DOHH2 (cell line): Measurements from ENCODE around the gene ACER3.
"Not testable (repeated sequence)": the region's sequence is repeated elsewhere in the genome, so short reads cannot be mapped to it uniquely, and the experiment has no call there.

Experiments
- H3F3A ChIP-seq: fragments of 200-600 bp; sonication (generic), shearing (Covaris generic); 2 replicates; pipeline ENCODE4 v1.6.0; 2016; ENCODE audit warnings: antibody characterized with exemption, mild to moderate bottlenecking; ENCODE audit not compliant: control insufficient read depth, insufficient read depth
- H3K27ac ChIP-seq: fragments of 200-600 bp; sonication (generic); 2 replicates; pipeline ENCODE4 v1.5.1; 2014; ENCODE audit warnings: low read depth, mild to moderate bottlenecking, low read length, moderate library complexity
- H3K27me3 ChIP-seq: fragments of 200-600 bp; sonication (generic); 2 replicates; pipeline ENCODE4 v1.6.1; 2014; ENCODE audit warnings: mild to moderate bottlenecking, low read length, mixed read lengths; ENCODE audit not compliant: control insufficient read depth
- H3K36me3 ChIP-seq: fragments of 200-600 bp; sonication (generic); 2 replicates; pipeline ENCODE4 v1.6.1; 2014; ENCODE audit warnings: mild to moderate bottlenecking, low read length, moderate library complexity, mixed read lengths; ENCODE audit not compliant: control insufficient read depth
- H3K4me1 ChIP-seq: fragments of 200-600 bp; sonication (generic); 2 replicates; pipeline ENCODE4 v1.6.1; 2014; ENCODE audit warnings: mild to moderate bottlenecking, low read length, mixed read lengths; ENCODE audit not compliant: control insufficient read depth
- H3K4me2 ChIP-seq: fragments of 200-600 bp; sonication (generic); 2 replicates; pipeline ENCODE4 v1.6.0; 2014; ENCODE audit warnings: mild to moderate bottlenecking, low read length, moderate library complexity
- H3K4me3 ChIP-seq: fragments of 200-600 bp; sonication (generic); 2 replicates; pipeline ENCODE4 v1.5.1; 2014; ENCODE audit warnings: mild to moderate bottlenecking, low read length, mixed read lengths
- H3K79me2 ChIP-seq: fragments of 200-600 bp; sonication (generic); 2 replicates; pipeline ENCODE4 v1.6.1; 2014; ENCODE audit warnings: mild to moderate bottlenecking, low read length, mixed read lengths; ENCODE audit not compliant: control insufficient read depth
- H3K9me2 ChIP-seq: fragments of 200-600 bp; sonication (generic); replicated peaks from 2 replicates; pipeline ENCODE4 v1.6.1; 2014; ENCODE audit warnings: mild to moderate bottlenecking, low read length, mixed read lengths; ENCODE audit not compliant: control insufficient read depth
- H3K9me3 ChIP-seq: fragments of 200-600 bp; sonication (generic); 2 replicates; pipeline ENCODE4 v1.6.1; 2014; ENCODE audit warnings: antibody characterized with exemption, low read length, mixed read lengths; ENCODE audit not compliant: control insufficient read depth, insufficient read depth
- H4K20me1 ChIP-seq: fragments of 200-600 bp; sonication (generic); 2 replicates; pipeline ENCODE4 v1.6.0; 2014; ENCODE audit warnings: low read depth, mild to moderate bottlenecking, antibody characterized with exemption, low read length, moderate library complexity; ENCODE audit not compliant: control insufficient read depth, insufficient read depth
- EZH2phosphoT487 ChIP-seq: fragments of 200-600 bp; sonication (generic); IDR thresholded peaks from 2 replicates; pipeline ENCODE4 v1.6.1; 2017; ENCODE audit warnings: borderline replicate concordance, mild to moderate bottlenecking, antibody characterized with exemption, low read length, moderate library complexity, mixed read lengths
- TF ChIP-seq, protein P1 (sequence below): fragments of 200-600 bp; sonication (generic); IDR thresholded peaks from one replicate; pipeline ENCODE4 v1.5.1; 2014; ENCODE audit warnings: antibody characterized with exemption, mild to moderate bottlenecking, low read depth, low read length; ENCODE audit not compliant: poor library complexity, severe bottlenecking

The ACER3 gene

DNA sequence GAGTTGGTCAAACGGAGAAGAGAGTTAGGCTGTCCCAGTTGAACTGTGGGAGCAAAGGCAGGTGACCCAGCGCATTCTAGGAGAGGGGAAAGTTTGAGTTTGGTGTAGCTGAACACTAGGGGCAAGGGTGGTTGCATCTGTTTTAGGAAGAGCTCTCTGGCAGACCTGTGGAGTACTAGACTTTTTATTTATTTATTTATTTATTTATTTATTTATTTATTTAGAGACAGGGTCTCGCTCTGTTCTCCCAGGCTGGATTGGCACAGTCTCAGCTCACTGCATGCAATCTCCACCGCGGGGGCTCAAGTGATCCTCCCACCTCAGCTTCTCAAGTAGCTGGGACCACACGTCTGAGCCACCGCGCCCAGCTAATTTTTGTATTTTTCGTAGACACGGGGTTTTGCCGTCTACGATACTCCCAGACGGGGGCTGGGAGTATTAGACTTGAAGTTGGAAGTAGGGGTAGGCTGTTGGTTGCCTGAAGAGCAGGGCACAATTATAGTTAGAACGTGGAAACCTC, 950 bp upstream of the ACER3 start:
- H3K27me3 ChIP-seq, result no peaks in the 10 kb centered on the region
- H3K4me1 ChIP-seq, result peaks cover 42% of the 10 kb centered on the region
- H3K4me3 ChIP-seq, result peak overlapping the region; percentile 97
- peak overlapping the region; percentile 66 for H3K4me2 ChIP-seq
- H3F3A ChIP-seq, result peaks cover 7% of the 10 kb centered on the region; the same call in 1 of the 2 replicates
- H3K36me3 ChIP-seq, result 0 out of 2 replicates have a peak, but pooled peaks cover 4% of the 10 kb centered on the region
- no peaks in the 10 kb centered on the region for H4K20me1 ChIP-seq
- TF ChIP-seq, protein P1, sequence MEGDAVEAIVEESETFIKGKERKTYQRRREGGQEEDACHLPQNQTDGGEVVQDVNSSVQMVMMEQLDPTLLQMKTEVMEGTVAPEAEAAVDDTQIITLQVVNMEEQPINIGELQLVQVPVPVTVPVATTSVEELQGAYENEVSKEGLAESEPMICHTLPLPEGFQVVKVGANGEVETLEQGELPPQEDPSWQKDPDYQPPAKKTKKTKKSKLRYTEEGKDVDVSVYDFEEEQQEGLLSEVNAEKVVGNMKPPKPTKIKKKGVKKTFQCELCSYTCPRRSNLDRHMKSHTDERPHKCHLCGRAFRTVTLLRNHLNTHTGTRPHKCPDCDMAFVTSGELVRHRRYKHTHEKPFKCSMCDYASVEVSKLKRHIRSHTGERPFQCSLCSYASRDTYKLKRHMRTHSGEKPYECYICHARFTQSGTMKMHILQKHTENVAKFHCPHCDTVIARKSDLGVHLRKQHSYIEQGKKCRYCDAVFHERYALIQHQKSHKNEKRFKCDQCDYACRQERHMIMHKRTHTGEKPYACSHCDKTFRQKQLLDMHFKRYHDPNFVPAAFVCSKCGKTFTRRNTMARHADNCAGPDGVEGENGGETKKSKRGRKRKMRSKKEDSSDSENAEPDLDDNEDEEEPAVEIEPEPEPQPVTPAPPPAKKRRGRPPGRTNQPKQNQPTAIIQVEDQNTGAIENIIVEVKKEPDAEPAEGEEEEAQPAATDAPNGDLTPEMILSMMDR, result no peak
- no peak for TF ChIP-seq EZH2phosphoT487
- H3K9me3 ChIP-seq, result no peaks in the 10 kb centered on the region
- H3K27ac ChIP-seq, result no peak overlapping the region
- H3K79me2 ChIP-seq, result peaks cover 20% of the 10 kb centered on the region
- no peaks in the 10 kb centered on the region for H3K9me2 ChIP-seq

- H3K4me1 ChIP-seq, result peaks cover 37% of the 10 kb centered on the region
- H3K79me2 ChIP-seq, result peaks cover 23% of the 10 kb centered on the region
- H3K9me2 ChIP-seq, result no peaks in the 10 kb centered on the region
- no peaks in the 10 kb centered on the region for H4K20me1 ChIP-seq
- H3K4me3 ChIP-seq, result peak overlapping the region; percentile 97
- H3K4me2 ChIP-seq, result peak overlapping the region; percentile 66
- TF ChIP-seq, protein P1, result no peak
- no peak for TF ChIP-seq EZH2phosphoT487
- H3K27me3 ChIP-seq, result no peaks in the 10 kb centered on the region
- H3K9me3 ChIP-seq, result no peaks in the 10 kb centered on the region
- no peak overlapping the region for H3K27ac ChIP-seq
- H3F3A ChIP-seq, result peaks cover 6% of the 10 kb centered on the region; the same call in 1 of the 2 replicates
- H3K36me3 ChIP-seq, result 0 out of 2 replicates have a peak, but pooled peaks cover 4% of the 10 kb centered on the region
Measured at GRCh38 chr11:76861490-76861953, 804 bp downstream of the ACER3 start.

DNA sequence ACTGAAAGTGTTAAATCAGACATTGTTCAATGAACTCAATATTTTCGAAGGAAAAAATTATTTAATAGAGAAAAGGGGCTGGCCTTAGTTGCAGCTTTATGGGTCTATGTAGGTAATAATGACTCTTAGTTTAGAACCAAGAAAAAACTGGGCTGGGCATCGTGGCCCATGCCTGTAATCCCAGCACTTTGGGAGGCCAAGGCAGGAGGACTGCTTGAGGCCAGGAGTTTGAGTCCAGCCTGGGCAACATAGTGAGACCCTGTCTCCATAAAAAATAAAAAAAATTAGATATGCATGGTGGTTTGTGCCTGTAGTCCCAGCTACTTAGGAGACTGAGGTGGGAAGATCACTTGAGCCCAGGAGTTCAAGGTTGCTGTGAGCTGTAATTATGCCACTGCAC, 2.1 kb downstream of the ACER3 start:
- H3K9me3 ChIP-seq, H4K20me1 ChIP-seq, H3K4me3 ChIP-seq, H3K27ac ChIP-seq, H3K27me3 ChIP-seq, H3K36me3 ChIP-seq, H3K9me2 ChIP-seq, H3F3A ChIP-seq: not testable (repeated sequence)
- Histone ChIP-seq H3K79me2 (peaks cover 23% of the 10 kb centered on the region), H3K4me2 (peak overlapping the region; percentile 7; the same call in 1 of the 2 replicates), H3K4me1 (peaks cover 28% of the 10 kb centered on the region)

DNA sequence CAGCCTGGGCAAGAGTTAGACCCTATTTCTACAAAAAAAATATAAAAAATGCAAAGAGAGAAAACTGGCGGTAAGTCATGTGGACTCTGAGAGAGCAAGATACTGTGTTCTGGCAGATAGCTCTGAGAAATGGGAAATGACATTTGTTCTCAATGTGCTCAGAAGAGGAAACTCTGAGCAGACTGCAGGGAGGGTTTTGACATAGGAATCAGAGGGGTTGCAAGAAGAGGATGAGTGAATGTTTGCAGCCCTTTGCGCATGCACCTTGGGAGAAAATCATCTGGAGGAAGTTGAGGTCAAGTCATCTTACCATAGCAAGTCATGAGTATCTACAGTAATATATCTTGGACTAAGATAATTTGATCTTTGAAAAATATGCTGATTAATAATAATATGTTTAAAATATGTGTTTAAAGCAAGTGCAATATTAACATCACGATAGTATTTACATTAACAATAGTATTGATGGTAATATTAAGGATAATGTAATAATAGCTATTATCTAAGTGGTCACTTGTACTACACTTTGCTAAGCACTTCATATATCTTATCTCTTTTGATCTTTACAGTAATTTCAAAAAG, 2.6 kb downstream of the ACER3 start:
- H3K4me3 ChIP-seq, result no peak overlapping the region
- H3K4me1 ChIP-seq, result peaks cover 24% of the 10 kb centered on the region
- H4K20me1 ChIP-seq, result no peaks in the 10 kb centered on the region
- peaks cover 23% of the 10 kb centered on the region for H3K79me2 ChIP-seq
- no peak overlapping the region for H3K27ac ChIP-seq
- H3K4me2 ChIP-seq, result peak overlapping the region; percentile 7; the same call in 1 of the 2 replicates
- TF ChIP-seq EZH2phosphoT487, result no peak
- TF ChIP-seq, protein P1, result no peak
- H3F3A ChIP-seq, result 0 out of 2 replicates have a peak, but pooled peaks cover 4% of the 10 kb centered on the region
- H3K36me3 ChIP-seq, result 0 out of 2 replicates have a peak, but pooled peaks cover 4% of the 10 kb centered on the region
- no peaks in the 10 kb centered on the region for H3K9me3 ChIP-seq
- no peaks in the 10 kb centered on the region for H3K27me3 ChIP-seq
- no peaks in the 10 kb centered on the region for H3K9me2 ChIP-seq
